Lower leg skin (tissue), 4 donors: ENCODE measurements around the gene SRGAP1. TPM values are rescaled to one million over a fixed set of nuclear protein-coding genes. Genes with fewer than 3 reads are reported as not detected.
"Not testable (repeated sequence)": the region's sequence is repeated elsewhere in the genome, so short reads cannot be mapped to it uniquely, and the experiment has no call there.

ENCODE experiments used
- DNase-seq, 2 donors: peaks; one replicate each; pipeline ENCODE4 v3.0.0-alpha.2; 2019; ENCODE audit warnings: low spot score in 2 of 2
- H3K4me3 ChIP-seq: fragments of 200-600 bp; sonication (generic); 2 replicates; pipeline ENCODE4 v1.5.1; 2017; ENCODE audit warnings: mild to moderate bottlenecking, low read depth; ENCODE audit not compliant: poor library complexity, severe bottlenecking
- POLR2A ChIP-seq, 2 donors: fragments of 450-650 bp; IDR thresholded peaks; one replicate each; pipeline ENCODE4 v1.6.1; 2016 to 2017; ENCODE audit warnings: antibody characterized with exemption in 2 of 2, mild to moderate bottlenecking in 1 of 2, moderate library complexity in 1 of 2
- WGBS, 2 donors: methylation state at CpG; one replicate each; pipeline ENCODE4 v1.1.5; 2018; 5-methylcytosine and 5-hydroxymethylcytosine counted together
- intact Hi-C: fragments of 100-400 bp; cut with DNase I; formaldehyde crosslinking; loops from one replicate; pipeline ENCODE4 v1.15.0; 2023; ENCODE audit warnings: low total_unique reads
- total RNA-seq, 4 donors: library from RNA; depleted of rRNA; stranded (reverse); fragments of >200 nt; gene quantifications; one replicate each; pipeline ENCODE4 v1.1.0, GENCODE V29; 2016
- TF ChIP-seq, protein P1 (sequence below), 3 donors: fragments of 450-650 bp; IDR thresholded peaks; one replicate each; pipeline ENCODE4 v1.5.1; 2016; ENCODE audit warnings: antibody characterized with exemption in 3 of 3, mild to moderate bottlenecking in 3 of 3, moderate library complexity in 2 of 3

Gene SRGAP1
- total RNA-seq, 4 donors from 2014 or later = 1.3 to 6.0 (median 1.7) TPM

DNA sequence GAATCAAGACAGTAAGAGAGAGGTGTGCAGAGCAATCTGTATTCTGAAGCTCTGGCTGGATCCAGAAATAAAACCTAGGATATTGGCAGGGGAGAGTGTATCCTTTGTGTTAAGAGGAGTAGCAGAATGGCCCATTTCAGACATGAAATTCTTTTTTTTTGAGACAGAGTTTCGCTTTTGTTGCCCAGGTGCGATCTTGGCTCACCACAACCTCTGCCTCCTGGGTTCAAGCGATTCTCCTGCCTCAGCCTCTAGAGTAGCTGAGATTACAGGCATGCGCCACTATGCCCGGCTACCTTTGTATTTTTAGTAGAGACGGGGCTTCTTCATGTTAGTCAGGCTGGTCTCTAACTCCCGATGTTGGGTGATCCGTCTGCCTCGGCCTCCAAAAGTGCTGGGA, 6.1 kb upstream of the SRGAP1 start:
- WGBS, 2 donors = 90 to 92% methylated on average over 9 of the region's 9 CpGs
- DNase-seq = no peak
- no peak for TF ChIP-seq POLR2A (IDR thresholded peaks at IDR 0.05)
- TF ChIP-seq, protein P1, sequence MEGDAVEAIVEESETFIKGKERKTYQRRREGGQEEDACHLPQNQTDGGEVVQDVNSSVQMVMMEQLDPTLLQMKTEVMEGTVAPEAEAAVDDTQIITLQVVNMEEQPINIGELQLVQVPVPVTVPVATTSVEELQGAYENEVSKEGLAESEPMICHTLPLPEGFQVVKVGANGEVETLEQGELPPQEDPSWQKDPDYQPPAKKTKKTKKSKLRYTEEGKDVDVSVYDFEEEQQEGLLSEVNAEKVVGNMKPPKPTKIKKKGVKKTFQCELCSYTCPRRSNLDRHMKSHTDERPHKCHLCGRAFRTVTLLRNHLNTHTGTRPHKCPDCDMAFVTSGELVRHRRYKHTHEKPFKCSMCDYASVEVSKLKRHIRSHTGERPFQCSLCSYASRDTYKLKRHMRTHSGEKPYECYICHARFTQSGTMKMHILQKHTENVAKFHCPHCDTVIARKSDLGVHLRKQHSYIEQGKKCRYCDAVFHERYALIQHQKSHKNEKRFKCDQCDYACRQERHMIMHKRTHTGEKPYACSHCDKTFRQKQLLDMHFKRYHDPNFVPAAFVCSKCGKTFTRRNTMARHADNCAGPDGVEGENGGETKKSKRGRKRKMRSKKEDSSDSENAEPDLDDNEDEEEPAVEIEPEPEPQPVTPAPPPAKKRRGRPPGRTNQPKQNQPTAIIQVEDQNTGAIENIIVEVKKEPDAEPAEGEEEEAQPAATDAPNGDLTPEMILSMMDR (IDR thresholded peaks at IDR 0.05) = no peak
- no peak overlapping the region for H3K4me3 ChIP-seq
- intact Hi-C loops = no loop called here

DNA sequence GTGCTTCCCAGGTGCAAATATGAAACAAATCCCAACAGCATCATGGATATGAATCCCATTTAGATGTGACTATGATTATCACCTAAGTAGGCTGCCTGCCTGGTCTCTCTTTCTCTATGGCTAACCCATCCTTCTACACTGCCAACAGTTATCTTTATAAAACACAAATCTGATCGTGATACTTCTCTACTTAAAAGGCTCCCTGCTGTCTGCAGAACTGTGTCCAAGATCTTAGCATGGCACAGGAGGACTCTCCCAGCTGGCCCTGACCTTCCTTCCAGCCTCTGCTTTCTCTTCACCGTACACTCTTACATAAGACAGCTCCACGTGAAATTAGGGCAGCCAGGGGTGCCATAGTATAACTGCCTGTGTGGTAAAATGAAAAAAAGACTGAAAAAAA, 3.5 kb upstream of the SRGAP1 start:
- 46 to 53% methylated on average over 3 of the region's 3 CpGs for WGBS, 2 donors
- no peak for DNase-seq
- no peak overlapping the region for H3K4me3 ChIP-seq
- intact Hi-C loops = loop anchor here (5.0 kb wide), 1 partner anchor 341 kb away; no protein-coding TSS in a partner anchor
- no peak for TF ChIP-seq POLR2A (IDR thresholded peaks at IDR 0.05)
- TF ChIP-seq, protein P1 (IDR thresholded peaks at IDR 0.05) = no peak

DNA sequence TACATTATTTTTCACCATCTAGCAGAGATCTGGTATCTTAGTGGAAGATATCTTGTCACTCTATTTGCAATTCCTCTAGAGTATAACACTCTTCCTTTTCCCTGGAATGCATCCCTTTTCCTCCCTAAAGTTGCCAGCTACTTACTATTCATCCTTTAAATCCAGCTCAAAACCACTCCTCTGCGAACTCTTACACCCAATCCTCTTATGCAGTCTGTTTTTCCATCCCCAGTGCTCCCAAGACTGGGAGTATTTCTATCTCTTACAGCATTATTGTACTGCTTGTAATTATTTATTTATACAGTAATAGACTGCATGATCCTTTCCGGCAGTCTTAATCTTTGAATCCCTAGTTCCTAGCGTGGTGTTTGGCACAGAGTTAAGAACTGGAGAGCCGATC, 2.9 kb upstream of the SRGAP1 start:
- no peak for DNase-seq
- WGBS, 2 donors = 52 to 55% methylated on average over 4 of the region's 4 CpGs
- intact Hi-C loops = loop anchor here (5.0 kb wide), 1 partner anchor 341 kb away; no protein-coding TSS in a partner anchor
- no peak for TF ChIP-seq POLR2A (IDR thresholded peaks at IDR 0.05)
- TF ChIP-seq, protein P1 (IDR thresholded peaks at IDR 0.05) = no peak
- H3K4me3 ChIP-seq = no peak overlapping the region

DNA sequence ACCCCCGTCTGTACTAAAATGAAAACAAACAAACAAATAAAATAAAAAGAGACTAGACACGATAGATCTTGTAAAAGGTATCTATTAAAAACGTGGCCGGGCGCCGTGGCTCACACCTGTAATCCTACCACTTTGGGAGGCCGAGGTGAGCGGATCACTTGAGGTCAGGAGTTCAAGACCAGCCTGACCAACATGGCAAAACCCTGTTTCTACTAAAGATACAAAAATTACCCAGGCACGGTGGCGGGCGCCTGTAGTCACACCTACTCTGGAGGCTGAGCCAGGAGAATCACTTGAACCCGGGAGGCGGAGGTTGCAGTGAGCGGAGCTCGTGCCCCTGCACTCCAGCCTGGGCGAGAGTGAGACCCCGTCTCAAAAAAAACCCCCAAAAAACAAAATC, 1.8 kb upstream of the SRGAP1 start:
- intact Hi-C loops = loop anchor here (1.0 to 5.0 kb wide), 2 partner anchors 340 to 416 kb away; no protein-coding TSS in a partner anchor
- 93 to 94% methylated on average over 17 of the region's 17 CpGs for WGBS, 2 donors
- not testable (repeated sequence) for H3K4me3 ChIP-seq, DNase-seq

DNA sequence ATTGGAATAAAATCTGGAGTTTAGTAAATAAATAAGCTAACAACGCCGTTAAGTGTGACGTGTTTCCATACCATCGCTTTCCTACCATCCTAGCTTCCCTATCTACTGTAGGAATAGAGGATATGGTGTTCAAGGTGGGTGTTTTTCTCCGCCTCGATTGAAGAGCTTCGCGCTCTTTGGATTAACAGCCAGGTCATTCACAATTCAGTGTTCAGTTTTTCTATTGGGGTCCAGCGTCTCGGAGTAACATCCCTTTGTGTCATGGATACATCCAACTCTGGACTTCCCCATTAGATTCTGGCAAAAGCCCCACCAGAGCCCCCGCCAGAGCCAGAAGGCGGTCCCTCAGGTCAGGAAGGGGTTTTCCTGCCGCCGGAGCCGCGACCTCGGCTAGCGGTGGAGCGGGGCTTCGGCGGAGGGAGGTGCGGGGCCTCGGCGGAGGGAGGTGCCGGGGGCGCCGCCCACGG, 1.2 kb upstream of the SRGAP1 start:
- DNase-seq = no peak
- TF ChIP-seq POLR2A (IDR thresholded peaks at IDR 0.05) = no peak
- H3K4me3 ChIP-seq = peak overlapping the region; percentile 75
- WGBS, 2 donors = 16 to 17% methylated on average over 17 to 27 of the region's 28 CpGs
- intact Hi-C loops = loop anchor here (5.0 kb wide), 1 partner anchor 339 kb away; no protein-coding TSS in a partner anchor

DNA sequence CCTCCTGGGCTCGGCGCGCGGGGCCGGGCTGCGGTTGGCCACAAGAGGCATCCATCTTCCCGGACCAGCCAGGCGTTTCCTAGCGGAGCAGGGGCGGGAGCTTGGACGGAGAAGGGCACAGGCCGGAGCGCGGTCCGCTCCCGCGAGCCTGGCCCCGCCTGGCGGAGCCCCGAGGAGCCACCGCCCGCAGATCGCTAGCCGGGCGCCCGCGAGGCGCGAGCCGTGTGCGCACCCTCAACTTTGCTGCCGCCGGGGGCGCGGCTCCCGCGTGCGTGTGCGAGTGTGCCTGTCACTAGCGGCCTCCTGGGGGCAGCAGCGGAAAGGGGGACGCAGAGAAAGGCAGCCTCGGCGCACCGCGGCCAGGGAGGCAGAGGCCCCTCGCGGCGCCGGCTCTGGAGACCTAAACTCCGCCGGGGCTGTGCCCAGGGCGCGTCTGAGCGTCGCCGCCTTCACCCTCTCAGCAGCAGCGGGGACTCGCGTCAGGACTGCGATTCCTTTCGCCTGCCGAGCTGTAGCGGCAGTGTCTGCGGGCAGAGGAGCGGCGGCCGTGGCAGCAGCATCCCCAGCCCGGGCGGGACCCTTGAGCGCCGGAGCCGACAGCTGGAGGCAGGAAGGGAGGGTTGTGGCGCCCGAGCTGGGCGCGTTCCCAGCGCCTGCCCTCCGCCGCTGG, 644 bp upstream of the SRGAP1 start:
- DNase-seq = peak; percentile 82 to 96
- H3K4me3 ChIP-seq = peak overlapping the region; percentile 75
- TF ChIP-seq, protein P1 (IDR thresholded peaks at IDR 0.05) = peak in 1 of 3 donors; percentile 71
- no peak for TF ChIP-seq POLR2A (IDR thresholded peaks at IDR 0.05)
- intact Hi-C loops = loop anchor here (5.0 kb wide), 1 partner anchor 338 kb away; no protein-coding TSS in a partner anchor
- 0 to 1% methylated on average over 19 to 72 of the region's 80 CpGs for WGBS, 2 donors
